ENCODE measurements around the gene SH3GL1. TPM values are rescaled to one million over a fixed set of nuclear protein-coding genes. Genes with fewer than 3 reads are reported as not detected.
A peak's percentile ranks its signal among the peaks of the same experiment; 100 is the strongest.

The SH3GL1 gene
- total RNA-seq, 1 donor from 2014 or later = 61.4 TPM

DNA sequence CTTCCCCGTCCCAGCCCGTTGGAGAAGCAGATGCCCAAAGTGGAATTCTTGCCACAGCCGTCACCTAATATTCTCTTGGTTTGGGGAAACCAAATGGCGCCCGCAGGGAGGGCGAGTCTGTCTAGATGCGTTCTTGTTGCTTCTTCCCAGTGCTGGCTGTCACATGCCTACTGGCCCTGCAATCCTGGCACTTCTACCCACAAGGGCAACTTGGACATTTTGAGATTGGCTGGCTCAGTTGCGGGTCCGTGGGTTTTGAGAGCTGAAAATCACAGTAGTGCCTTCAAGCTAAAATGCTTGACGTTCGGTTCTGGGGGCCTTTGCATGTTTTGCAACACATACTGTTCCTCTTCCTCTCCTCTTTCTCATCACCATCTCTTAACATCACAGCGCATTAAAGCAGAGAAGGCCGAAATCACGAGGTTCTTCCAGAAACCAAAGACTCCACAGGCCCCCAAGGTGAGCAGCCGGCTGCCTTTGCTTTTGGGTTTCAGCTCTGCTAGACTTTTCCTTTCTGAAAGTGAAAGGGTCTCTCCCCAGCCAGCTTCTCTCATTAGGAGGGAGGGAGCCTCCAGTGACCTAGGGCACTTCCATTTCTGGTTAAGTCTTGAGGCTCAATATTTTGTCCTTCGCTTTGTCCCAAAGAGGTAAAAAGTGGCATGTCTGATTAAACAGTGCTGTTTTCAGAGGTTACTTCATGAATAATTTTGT lies 23.2 kb upstream of the SH3GL1 start:
- DNase-seq (ENCODE audit: low spot score in 2 of 2) = no peak
- TF ChIP-seq, protein P1, sequence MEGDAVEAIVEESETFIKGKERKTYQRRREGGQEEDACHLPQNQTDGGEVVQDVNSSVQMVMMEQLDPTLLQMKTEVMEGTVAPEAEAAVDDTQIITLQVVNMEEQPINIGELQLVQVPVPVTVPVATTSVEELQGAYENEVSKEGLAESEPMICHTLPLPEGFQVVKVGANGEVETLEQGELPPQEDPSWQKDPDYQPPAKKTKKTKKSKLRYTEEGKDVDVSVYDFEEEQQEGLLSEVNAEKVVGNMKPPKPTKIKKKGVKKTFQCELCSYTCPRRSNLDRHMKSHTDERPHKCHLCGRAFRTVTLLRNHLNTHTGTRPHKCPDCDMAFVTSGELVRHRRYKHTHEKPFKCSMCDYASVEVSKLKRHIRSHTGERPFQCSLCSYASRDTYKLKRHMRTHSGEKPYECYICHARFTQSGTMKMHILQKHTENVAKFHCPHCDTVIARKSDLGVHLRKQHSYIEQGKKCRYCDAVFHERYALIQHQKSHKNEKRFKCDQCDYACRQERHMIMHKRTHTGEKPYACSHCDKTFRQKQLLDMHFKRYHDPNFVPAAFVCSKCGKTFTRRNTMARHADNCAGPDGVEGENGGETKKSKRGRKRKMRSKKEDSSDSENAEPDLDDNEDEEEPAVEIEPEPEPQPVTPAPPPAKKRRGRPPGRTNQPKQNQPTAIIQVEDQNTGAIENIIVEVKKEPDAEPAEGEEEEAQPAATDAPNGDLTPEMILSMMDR (IDR thresholded peaks at IDR 0.05) = no peak
- no peaks in the 10 kb centered on the region for H3K9me3 ChIP-seq

DNA sequence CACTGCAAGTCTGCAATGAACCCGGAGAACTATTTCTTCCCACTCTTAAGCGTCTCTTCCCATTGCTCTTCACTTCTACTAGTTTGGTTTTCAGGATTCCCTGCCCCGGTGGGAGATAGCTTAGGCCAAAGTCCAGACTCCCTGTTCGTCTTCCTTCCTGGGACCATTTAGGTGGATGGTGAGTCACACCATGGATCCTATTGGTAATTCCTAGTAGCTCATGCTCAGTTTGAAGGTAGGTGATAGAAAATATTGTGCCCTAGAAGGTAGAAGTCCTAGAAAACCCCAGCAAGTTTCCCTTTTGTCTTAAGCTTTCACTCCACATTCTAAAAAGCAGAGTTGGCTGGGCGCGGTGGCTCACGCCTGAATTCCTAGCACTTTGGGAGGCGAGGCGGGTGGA lies 15.9 kb upstream of the SH3GL1 start:
- DNase-seq (ENCODE audit: low spot score in 2 of 2) = no peak

More for the DNA sequence above, 23.2 kb upstream of the SH3GL1 start:
- H3K4me1 ChIP-seq = no peaks in the 10 kb centered on the region
- no peak overlapping the region for H3K4me3 ChIP-seq
- H3K27me3 ChIP-seq = no peaks in the 10 kb centered on the region
- intact Hi-C loops (cut with DNase I) = no loop called here
- H3K27ac ChIP-seq = no peak overlapping the region
- H3K36me3 ChIP-seq = peaks cover 0 to 4% of the 10 kb centered on the region in 2 donors

DNA sequence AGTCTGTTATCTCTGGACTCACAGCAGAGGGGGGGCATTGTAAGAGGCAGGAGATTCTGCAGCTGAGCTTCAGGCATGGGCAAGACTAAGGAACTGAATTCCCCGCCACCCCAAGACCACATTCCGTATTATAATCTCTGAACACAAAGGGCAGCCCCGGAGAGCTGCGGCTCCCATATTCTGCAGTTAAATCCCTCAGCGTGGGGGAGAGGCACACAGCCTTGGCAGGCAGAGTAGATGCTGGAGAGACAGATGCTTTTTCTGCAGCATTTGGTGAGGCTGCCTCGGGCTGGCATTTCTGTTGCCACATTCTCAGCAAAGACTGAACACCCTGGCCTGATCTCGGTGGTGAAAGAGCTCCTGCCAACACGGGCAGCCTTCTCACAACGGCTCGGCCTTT lies 15.0 kb upstream of the SH3GL1 start:
- intact Hi-C loops (cut with DNase I) = no loop called here
- Histone ChIP-seq H3K9me3 (no peaks in the 10 kb centered on the region), H3K4me3 (no peak overlapping the region), H3K27ac (peak overlapping the region in 1 of 2 donors; percentile 4), H3K4me1 (peaks cover 0 to 4% of the 10 kb centered on the region in 2 donors), H3K36me3 (no peaks in the 10 kb centered on the region), H3K27me3 (no peaks in the 10 kb centered on the region)
- no peak for DNase-seq (ENCODE audit: low spot score in 2 of 2)
- TF ChIP-seq, protein P1 (IDR thresholded peaks at IDR 0.05) = no peak

More for the DNA sequence above, 15.9 kb upstream of the SH3GL1 start:
- H3K4me1 ChIP-seq = peaks cover 0 to 4% of the 10 kb centered on the region in 2 donors
- no peak overlapping the region for H3K27ac ChIP-seq
- H3K36me3 ChIP-seq = no peaks in the 10 kb centered on the region
- no peak overlapping the region for H3K4me3 ChIP-seq
- H3K27me3 ChIP-seq = no peaks in the 10 kb centered on the region
- H3K9me3 ChIP-seq = no peaks in the 10 kb centered on the region
- TF ChIP-seq, protein P1 (IDR thresholded peaks at IDR 0.05) = no peak
- intact Hi-C loops (cut with DNase I) = no loop called here

DNA sequence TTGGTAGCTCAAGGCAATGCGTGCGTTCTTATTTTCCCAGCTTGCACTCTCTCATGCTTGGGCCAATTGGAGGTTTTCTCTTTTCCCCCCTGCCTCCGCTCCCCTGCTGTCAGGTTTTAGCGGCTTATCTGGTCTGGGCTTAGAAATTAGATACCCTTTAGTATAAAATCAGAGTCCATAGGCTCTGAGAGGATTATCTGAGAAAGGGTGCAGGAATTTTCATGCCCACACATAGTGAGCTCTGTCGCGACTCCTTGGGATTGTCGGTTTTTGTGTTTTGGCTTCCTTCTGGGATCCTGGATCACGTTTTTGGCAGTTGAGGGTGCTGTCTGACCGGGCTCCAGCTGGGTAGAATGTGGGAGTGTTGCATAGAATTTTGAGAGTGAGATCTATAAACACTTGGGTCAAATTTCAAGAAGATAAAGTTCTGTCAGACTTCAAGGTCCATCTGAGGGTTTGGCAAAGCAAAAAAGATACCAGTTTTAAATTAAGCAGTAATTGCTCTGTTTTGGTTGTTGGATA lies 14.5 kb upstream of the SH3GL1 start:
- Histone ChIP-seq H3K27me3 (no peaks in the 10 kb centered on the region), H3K36me3 (no peaks in the 10 kb centered on the region), H3K4me3 (no peak overlapping the region), H3K9me3 (no peaks in the 10 kb centered on the region), H3K27ac (peak overlapping the region in 1 of 2 donors; percentile 4), H3K4me1 (peaks cover 0 to 4% of the 10 kb centered on the region in 2 donors)
- TF ChIP-seq, protein P1 (IDR thresholded peaks at IDR 0.05) = no peak
- no peak for DNase-seq (ENCODE audit: low spot score in 2 of 2)
- intact Hi-C loops (cut with DNase I) = no loop called here

DNA sequence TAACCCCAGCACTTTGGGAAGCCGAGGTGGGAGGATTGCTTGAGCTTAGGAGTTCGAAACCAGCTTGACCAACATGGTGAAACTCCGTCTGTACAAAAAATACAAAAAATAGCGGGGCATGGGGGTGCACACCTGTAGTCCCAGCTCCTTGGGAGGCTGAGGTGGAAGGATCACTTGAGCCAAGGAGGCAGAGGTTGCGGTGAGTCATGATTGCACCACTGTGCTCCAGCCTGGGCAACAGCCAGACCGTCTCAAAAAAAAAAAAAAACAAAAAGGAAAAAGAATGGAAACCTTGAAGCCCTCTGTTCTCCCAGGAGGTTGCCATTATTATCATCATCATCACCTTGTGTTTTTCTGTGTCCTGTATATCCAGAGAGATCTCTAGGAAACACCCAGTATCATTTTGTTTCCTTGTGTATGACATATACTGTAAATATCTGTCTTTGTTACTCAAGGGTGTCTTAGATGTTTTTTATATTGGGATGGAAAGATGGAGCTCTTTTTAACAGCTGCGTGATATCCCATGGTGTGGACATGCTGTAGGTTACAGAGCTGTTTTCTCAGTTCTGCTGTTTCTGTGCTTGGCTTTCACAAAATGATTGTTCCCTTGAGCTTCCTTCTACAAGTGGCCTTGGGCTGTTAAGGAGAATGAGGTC lies 13.9 kb upstream of the SH3GL1 start:
- Histone ChIP-seq H3K36me3 (peaks cover 0 to 3% of the 10 kb centered on the region in 2 donors), H3K27me3 (no peaks in the 10 kb centered on the region), H3K4me1 (peaks cover 0 to 4% of the 10 kb centered on the region in 2 donors), H3K27ac (no peak overlapping the region), H3K9me3 (no peaks in the 10 kb centered on the region), H3K4me3 (no peak overlapping the region)
- intact Hi-C loops (cut with DNase I) = no loop called here
- TF ChIP-seq, protein P1 (IDR thresholded peaks at IDR 0.05) = no peak
- no peak for DNase-seq (ENCODE audit: low spot score in 2 of 2)
